NT2/D1 (cell line): Measurements from ENCODE around the gene FOSL1.

Experiments used
- SUZ12 ChIP-seq: IDR thresholded peaks from 2 replicates; pipeline ENCODE4 v1.6.1; 2011; ENCODE audit not compliant: insufficient read length, insufficient read depth; ENCODE audit errors: extremely low read depth
- ZNF274 ChIP-seq: IDR thresholded peaks from 2 replicates; pipeline ENCODE4 v1.6.1; 2011; ENCODE audit warnings: mild to moderate bottlenecking, low read depth, low read length

GRCh38 chr11:65868907-65869306 is 31.3 kb downstream of the FOSL1 start:
- no peak for TF ChIP-seq SUZ12
- no peak for TF ChIP-seq ZNF274
